ENCODE measurements around the gene GPR34.

Gene GPR34

DNA sequence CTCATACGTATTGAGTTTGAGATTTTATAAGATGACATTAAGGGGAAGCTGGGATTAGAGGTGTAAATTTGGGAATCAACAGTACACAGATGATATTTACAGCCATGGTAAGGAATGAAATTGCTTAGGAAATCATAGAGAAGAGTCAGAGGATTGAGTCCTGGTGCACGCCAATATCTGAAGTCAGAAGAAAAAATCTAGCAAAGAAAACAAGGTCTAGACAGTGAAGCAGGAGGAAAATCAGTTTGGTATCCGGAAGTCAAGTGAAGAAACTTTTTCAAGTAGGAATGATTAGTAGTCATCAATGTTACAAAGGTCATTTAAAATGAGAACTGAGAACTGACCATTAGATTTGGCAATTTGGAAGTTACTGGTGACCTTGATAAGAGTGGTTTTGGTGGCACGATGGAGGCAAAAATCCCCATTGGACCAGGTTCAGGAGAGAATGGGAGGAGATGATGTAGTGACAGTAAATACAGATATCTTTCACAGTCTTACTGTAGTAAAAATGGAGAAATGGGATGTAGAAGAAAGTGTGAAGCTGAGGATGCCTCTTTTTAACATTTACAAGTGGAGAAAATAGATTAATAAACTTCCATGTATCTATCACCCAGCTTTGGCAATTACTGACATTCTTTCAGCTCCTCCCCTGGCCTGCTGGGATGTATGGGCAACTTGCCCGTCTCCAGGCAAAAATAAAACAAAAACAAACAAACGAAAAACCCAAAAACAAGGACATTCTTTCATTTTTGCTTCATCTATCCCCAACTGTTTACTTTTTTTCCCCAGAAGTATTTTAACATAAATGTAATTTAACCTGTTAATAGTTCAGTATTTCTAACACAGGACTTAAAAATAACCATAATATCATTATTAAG is 11.4 kb upstream of the GPR34 start:
- Mint-ChIP-seq H3K4me1 (peaks cover 12% of the 10 kb centered on the region), H3K4me3 (no peak overlapping the region), H3K9me3 (no peaks in the 10 kb centered on the region), H3K36me3 (ENCODE audit: low read depth) (peaks cover 7% of the 10 kb centered on the region), H3K27ac (no peak overlapping the region), H3K27me3 (no peaks in the 10 kb centered on the region)
- ATAC-seq: no peak
- DNase-seq: no peak

DNA sequence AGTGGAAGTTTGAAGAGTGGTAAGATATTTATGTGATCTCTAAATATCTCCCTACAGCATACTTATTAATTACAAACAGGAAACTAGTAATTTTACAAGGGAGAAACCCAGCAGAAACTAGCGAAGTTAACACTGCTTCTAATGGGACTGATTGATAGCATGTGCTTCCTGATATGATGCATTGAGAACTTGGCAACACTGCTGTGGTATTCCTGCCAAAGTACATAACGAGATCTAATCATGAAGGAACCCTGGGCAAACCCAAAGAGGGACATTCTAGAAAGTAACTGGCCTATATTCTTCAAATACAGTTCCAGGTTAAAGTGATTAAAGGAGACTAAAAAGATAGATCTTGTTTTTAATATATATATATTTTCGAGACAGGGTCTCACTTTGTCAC is 4.6 kb upstream of the GPR34 start:
- H3K27ac Mint-ChIP-seq: no peak overlapping the region
- ATAC-seq: no peak
- no peak overlapping the region for H3K4me3 Mint-ChIP-seq

DNA sequence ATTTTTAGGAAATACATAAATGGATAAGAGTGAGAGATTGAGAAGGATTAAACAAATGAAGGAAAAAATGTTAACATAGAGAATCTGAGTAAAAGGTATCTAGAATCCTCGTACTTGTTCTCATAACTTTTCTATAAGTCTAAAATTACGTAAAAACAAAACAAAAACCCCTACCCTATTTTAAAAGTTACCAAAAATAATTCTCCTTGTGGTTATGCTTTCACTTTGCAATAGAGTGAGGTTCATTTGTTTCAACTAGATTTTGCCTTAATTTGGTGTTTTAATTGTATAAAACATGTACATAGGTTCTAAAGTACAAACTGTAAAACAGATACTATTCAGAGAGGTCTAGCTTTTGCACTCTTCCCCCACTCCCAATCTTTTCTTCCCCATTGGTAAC is 3.8 kb upstream of the GPR34 start:
- no peak for ATAC-seq
- peaks cover 30% of the 10 kb centered on the region for H3K4me1 Mint-ChIP-seq
- H3K27me3 Mint-ChIP-seq: no peaks in the 10 kb centered on the region
- no peak for DNase-seq
- no peak overlapping the region for H3K4me3 Mint-ChIP-seq
- H3K9me3 Mint-ChIP-seq: no peaks in the 10 kb centered on the region
- H3K36me3 Mint-ChIP-seq (ENCODE audit: low read depth): no peaks in the 10 kb centered on the region
- H3K27ac Mint-ChIP-seq: no peak overlapping the region

More for the DNA sequence above, 4.6 kb upstream of the GPR34 start:
- Mint-ChIP-seq H3K36me3 (ENCODE audit: low read depth) (no peaks in the 10 kb centered on the region), H3K9me3 (no peaks in the 10 kb centered on the region), H3K27me3 (no peaks in the 10 kb centered on the region), H3K4me1 (peaks cover 26% of the 10 kb centered on the region)
- no peak for DNase-seq

DNA sequence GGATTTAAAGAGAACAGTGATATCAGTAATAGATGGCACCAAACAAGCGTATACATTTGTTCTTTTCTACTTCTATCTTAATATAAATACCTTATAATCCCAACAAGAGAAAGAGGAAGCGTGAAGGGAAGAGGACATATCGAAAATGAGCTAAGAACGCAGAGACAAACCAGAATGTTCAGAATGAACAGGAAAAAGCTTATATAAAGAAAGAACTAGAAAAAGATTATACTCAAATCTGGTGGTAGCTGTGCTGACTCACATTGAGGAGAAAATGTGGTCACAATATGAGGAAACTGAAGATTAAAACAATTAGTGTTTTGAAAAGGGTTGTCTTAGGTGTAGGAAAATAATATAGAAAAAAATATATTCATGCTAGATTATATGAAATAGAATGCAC is 2.0 kb upstream of the GPR34 start:
- no peak overlapping the region for H3K27ac Mint-ChIP-seq
- no peaks in the 10 kb centered on the region for H3K27me3 Mint-ChIP-seq
- no peaks in the 10 kb centered on the region for H3K36me3 Mint-ChIP-seq (ENCODE audit: low read depth)
- H3K4me3 Mint-ChIP-seq: no peak overlapping the region
- ATAC-seq (no peak), DNase-seq (no peak)
- H3K9me3 Mint-ChIP-seq: no peaks in the 10 kb centered on the region
- H3K4me1 Mint-ChIP-seq: peaks cover 38% of the 10 kb centered on the region

GRCh38 chrX:41688156-41688555 is 617 bp upstream of the GPR34 start:
- Mint-ChIP-seq H3K27me3 (no peaks in the 10 kb centered on the region), H3K36me3 (ENCODE audit: low read depth) (no peaks in the 10 kb centered on the region), H3K27ac (peak overlapping the region; percentile 52), H3K4me3 (peak overlapping the region; percentile 56), H3K9me3 (no peaks in the 10 kb centered on the region), H3K4me1 (peaks cover 52% of the 10 kb centered on the region)
- no peak for ATAC-seq
- DNase-seq: no peak

DNA sequence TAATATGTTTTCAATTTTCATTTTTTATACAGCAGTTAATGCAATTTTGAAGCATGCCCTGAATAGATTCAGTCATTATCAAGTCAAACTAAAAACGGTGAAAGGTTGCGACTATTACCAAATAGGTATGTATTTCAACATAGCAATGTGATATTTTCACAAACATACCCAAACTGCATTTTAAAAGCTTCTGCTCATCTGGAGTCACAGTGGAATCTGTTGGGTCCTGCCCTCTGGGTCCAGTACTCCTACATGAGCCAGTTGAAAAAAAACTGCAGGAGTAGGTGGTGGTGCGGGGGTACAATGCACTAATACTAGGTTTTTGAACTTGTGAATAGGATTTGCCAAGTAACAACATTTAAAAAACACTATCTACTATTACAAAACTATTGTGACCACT is 938 bp downstream of the GPR34 start:
- no peaks in the 10 kb centered on the region for H3K36me3 Mint-ChIP-seq (ENCODE audit: low read depth)
- peaks cover 64% of the 10 kb centered on the region for H3K4me1 Mint-ChIP-seq
- H3K27me3 Mint-ChIP-seq: no peaks in the 10 kb centered on the region
- no peaks in the 10 kb centered on the region for H3K9me3 Mint-ChIP-seq
- DNase-seq (no peak), ATAC-seq (no peak)
- H3K4me3 Mint-ChIP-seq: no peak overlapping the region
- H3K27ac Mint-ChIP-seq: no peak overlapping the region

DNA sequence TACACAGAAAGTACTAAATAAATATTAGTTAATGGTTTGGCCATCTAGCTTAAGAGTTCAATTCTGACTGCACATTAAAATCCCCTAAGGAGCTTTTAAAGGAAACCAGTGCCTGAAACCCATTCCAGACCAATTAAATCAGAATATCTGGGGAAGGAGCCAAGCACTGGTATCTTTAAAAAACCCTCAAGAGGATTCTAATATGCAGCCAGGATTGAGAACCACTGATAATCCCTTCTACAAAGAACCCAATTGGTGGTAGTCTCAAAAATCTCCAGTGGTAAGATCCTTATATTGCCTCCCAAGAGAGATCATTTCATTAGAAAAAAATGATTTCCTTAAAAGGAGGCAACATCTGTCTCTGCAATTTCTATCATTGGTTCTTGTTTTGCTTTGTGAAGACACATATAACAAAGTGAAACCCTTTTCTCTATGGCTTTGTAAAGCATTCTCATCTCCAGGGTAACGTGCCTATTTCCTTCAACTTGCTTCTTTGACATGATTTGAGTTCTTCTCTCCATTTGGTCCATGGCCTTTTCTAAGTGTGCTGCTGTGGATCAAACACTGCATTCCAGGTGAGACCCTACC is 3.5 kb downstream of the GPR34 start:
- peaks cover 2% of the 10 kb centered on the region for H3K36me3 Mint-ChIP-seq (ENCODE audit: low read depth)
- H3K27me3 Mint-ChIP-seq: no peaks in the 10 kb centered on the region
- no peak overlapping the region for H3K4me3 Mint-ChIP-seq
- peaks cover 61% of the 10 kb centered on the region for H3K4me1 Mint-ChIP-seq
- DNase-seq (no peak), ATAC-seq (no peak)
- H3K27ac Mint-ChIP-seq: no peak overlapping the region
- no peaks in the 10 kb centered on the region for H3K9me3 Mint-ChIP-seq

- H3K4me1 Mint-ChIP-seq: peaks cover 58% of the 10 kb centered on the region
- ATAC-seq (no peak), DNase-seq (no peak)
- H3K36me3 Mint-ChIP-seq (ENCODE audit: low read depth): peaks cover 4% of the 10 kb centered on the region
- H3K27ac Mint-ChIP-seq: peak overlapping the region; percentile 10
- H3K9me3 Mint-ChIP-seq: no peaks in the 10 kb centered on the region
- no peak overlapping the region for H3K4me3 Mint-ChIP-seq
- H3K27me3 Mint-ChIP-seq: no peaks in the 10 kb centered on the region
Measured at GRCh38 chrX:41693024-41693423, 4.3 kb downstream of the GPR34 start.

- ATAC-seq (peak; percentile 69), DNase-seq (no peak)
- H3K27me3 Mint-ChIP-seq: no peaks in the 10 kb centered on the region
- H3K36me3 Mint-ChIP-seq (ENCODE audit: low read depth): peaks cover 4% of the 10 kb centered on the region
- no peaks in the 10 kb centered on the region for H3K9me3 Mint-ChIP-seq
- H3K27ac Mint-ChIP-seq: no peak overlapping the region
- no peak overlapping the region for H3K4me3 Mint-ChIP-seq
- peaks cover 51% of the 10 kb centered on the region for H3K4me1 Mint-ChIP-seq
Measured at GRCh38 chrX:41695426-41695825, 6.7 kb downstream of the GPR34 start.

GRCh38 chrX:41703574-41704029 is 14.8 kb downstream of the GPR34 start:
- DNase-seq (no peak), ATAC-seq (peak; percentile 72)
- no peaks in the 10 kb centered on the region for H3K36me3 Mint-ChIP-seq (ENCODE audit: low read depth)
- H3K27me3 Mint-ChIP-seq: no peaks in the 10 kb centered on the region
- peaks cover 52% of the 10 kb centered on the region for H3K4me1 Mint-ChIP-seq
- no peaks in the 10 kb centered on the region for H3K9me3 Mint-ChIP-seq
- H3K27ac Mint-ChIP-seq: no peak overlapping the region
- no peak overlapping the region for H3K4me3 Mint-ChIP-seq

- H3K27ac Mint-ChIP-seq: no peak overlapping the region
- H3K9me3 Mint-ChIP-seq: no peaks in the 10 kb centered on the region
- DNase-seq (no peak), ATAC-seq (no peak)
- peaks cover 58% of the 10 kb centered on the region for H3K4me1 Mint-ChIP-seq
- H3K36me3 Mint-ChIP-seq (ENCODE audit: low read depth): no peaks in the 10 kb centered on the region
- H3K27me3 Mint-ChIP-seq: no peaks in the 10 kb centered on the region
- no peak overlapping the region for H3K4me3 Mint-ChIP-seq
Measured at GRCh38 chrX:41705042-41705441, 16.3 kb downstream of the GPR34 start.

DNA sequence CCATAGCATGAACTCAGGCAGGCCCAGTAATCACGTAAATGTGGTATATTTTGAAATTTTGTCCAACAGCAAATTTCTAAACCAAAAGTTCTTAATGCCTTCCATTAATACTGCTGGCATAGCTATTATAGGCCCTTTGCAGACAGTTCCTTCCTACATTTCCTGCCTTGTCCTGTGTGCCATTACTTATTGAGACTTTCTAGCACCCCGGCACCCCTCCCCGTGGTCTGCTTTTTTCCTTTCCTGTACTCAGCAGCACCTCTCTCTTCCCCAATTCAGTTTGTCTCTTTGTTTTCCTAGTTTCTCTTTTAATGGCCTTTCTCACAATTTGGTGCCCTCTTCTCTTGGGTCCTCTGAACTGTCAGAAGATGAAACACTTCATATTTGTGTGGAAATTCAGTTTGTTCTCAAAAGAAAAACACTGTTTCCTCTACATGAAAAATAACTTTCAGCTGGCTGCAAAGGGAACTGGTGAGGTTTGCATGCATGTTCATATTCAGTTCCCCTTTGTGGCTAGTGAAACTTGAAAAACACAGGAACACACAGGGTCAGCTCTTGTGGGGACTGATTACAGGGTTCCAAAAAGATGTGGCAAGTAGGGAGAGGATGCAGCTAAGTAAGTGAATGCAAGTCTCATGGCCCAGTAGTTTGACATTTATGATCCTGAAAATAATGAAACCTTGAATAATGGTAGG is 17.1 kb downstream of the GPR34 start:
- no peaks in the 10 kb centered on the region for H3K36me3 Mint-ChIP-seq (ENCODE audit: low read depth)
- H3K27me3 Mint-ChIP-seq: no peaks in the 10 kb centered on the region
- H3K4me1 Mint-ChIP-seq: peaks cover 65% of the 10 kb centered on the region
- DNase-seq (no peak), ATAC-seq (no peak)
- H3K9me3 Mint-ChIP-seq: no peaks in the 10 kb centered on the region
- H3K4me3 Mint-ChIP-seq: no peak overlapping the region
- peak overlapping the region; percentile 59 for H3K27ac Mint-ChIP-seq

GRCh38 chrX:41707218-41707617 is 18.4 kb downstream of the GPR34 start:
- DNase-seq (no peak), ATAC-seq (no peak)
- Mint-ChIP-seq H3K4me3 (no peak overlapping the region), H3K36me3 (ENCODE audit: low read depth) (no peaks in the 10 kb centered on the region), H3K27ac (peak overlapping the region; percentile 35), H3K27me3 (no peaks in the 10 kb centered on the region), H3K4me1 (peaks cover 74% of the 10 kb centered on the region), H3K9me3 (no peaks in the 10 kb centered on the region)

GRCh38 chrX:41708486-41708885 is 19.7 kb downstream of the GPR34 start:
- ATAC-seq: no peak
- Mint-ChIP-seq H3K36me3 (ENCODE audit: low read depth) (no peaks in the 10 kb centered on the region), H3K9me3 (no peaks in the 10 kb centered on the region), H3K27ac (no peak overlapping the region), H3K27me3 (no peaks in the 10 kb centered on the region), H3K4me1 (peaks cover 71% of the 10 kb centered on the region), H3K4me3 (no peak overlapping the region)
- DNase-seq: no peak

Data from activated naive CD8-positive, alpha-beta T cell treated with anti-CD3 and anti-CD28 coated beads, Interleukin-2, amount 50 U/mL, for 24 hours (primary cell).